BLaER1 (cell line): ENCODE data around the gene BCAS1.

ENCODE experiments used
- H3K27ac ChIP-seq: shearing (Covaris generic); formaldehyde crosslinking; 2 replicates; pipeline ENCODE4 v1.8.1; 2022
- H3K27me3 ChIP-seq: shearing (Covaris generic); formaldehyde crosslinking; 2 replicates; pipeline ENCODE4 v1.8.1; 2022
- H3K36me3 ChIP-seq: shearing (Covaris generic); formaldehyde crosslinking; 2 replicates; pipeline ENCODE4 v1.8.1; 2022
- H3K4me1 ChIP-seq: shearing (Covaris generic); formaldehyde crosslinking; 2 replicates; pipeline ENCODE4 v1.8.1; 2022
- H3K4me2 ChIP-seq: shearing (Covaris generic); formaldehyde crosslinking; 2 replicates; pipeline ENCODE4 v1.8.1; 2022
- H3K4me3 ChIP-seq: shearing (Covaris generic); formaldehyde crosslinking; 2 replicates; pipeline ENCODE4 v1.8.1; 2022
- H3K9ac ChIP-seq: shearing (Covaris generic); formaldehyde crosslinking; 2 replicates; pipeline ENCODE4 v1.8.1; 2022
- H3K9me3 ChIP-seq: shearing (Covaris generic); formaldehyde crosslinking; 2 replicates; pipeline ENCODE4 v1.8.1; 2022
- H4K20me1 ChIP-seq: shearing (Covaris generic); formaldehyde crosslinking; 2 replicates; pipeline ENCODE4 v1.8.1; 2022
- Cebpa-rat ChIP-seq: shearing (Covaris generic); IDR thresholded peaks from 2 replicates; pipeline ENCODE4 v1.8.1; 2022

The BCAS1 gene

GRCh38 chr20:53972179-53972578 is 98.2 kb downstream of the BCAS1 start:
- Histone ChIP-seq H3K27me3 (no peaks in the 10 kb centered on the region), H3K27ac (no peak overlapping the region), H3K9ac (no peak overlapping the region), H3K4me2 (no peak overlapping the region), H3K9me3 (peaks cover 15% of the 10 kb centered on the region), H3K4me3 (no peak overlapping the region), H3K4me1 (no peaks in the 10 kb centered on the region), H4K20me1 (no peaks in the 10 kb centered on the region), H3K36me3 (no peaks in the 10 kb centered on the region)
- no peak for TF ChIP-seq Cebpa-rat

GRCh38 chr20:53971096-53971683 is 99.2 kb downstream of the BCAS1 start:
- Histone ChIP-seq H3K36me3 (no peaks in the 10 kb centered on the region), H3K4me2 (no peak overlapping the region), H3K9ac (no peak overlapping the region), H3K27ac (no peak overlapping the region), H3K4me3 (no peak overlapping the region), H4K20me1 (no peaks in the 10 kb centered on the region), H3K4me1 (no peaks in the 10 kb centered on the region), H3K27me3 (no peaks in the 10 kb centered on the region), H3K9me3 (peaks cover 10% of the 10 kb centered on the region)
- TF ChIP-seq Cebpa-rat, result no peak

- Histone ChIP-seq H3K4me2 (no peak overlapping the region), H3K9ac (no peak overlapping the region), H3K27me3 (no peaks in the 10 kb centered on the region), H3K4me3 (no peak overlapping the region), H3K4me1 (no peaks in the 10 kb centered on the region), H4K20me1 (no peaks in the 10 kb centered on the region), H3K27ac (no peak overlapping the region), H3K36me3 (no peaks in the 10 kb centered on the region), H3K9me3 (peaks cover 10% of the 10 kb centered on the region)
- no peak for TF ChIP-seq Cebpa-rat
These were observed 100.2 kb downstream of the BCAS1 start for GRCh38 chr20:53970232-53970631.

- H3K4me2 ChIP-seq, result no peak overlapping the region
- no peak overlapping the region for H3K9ac ChIP-seq
- no peak overlapping the region for H3K27ac ChIP-seq
- no peaks in the 10 kb centered on the region for H3K9me3 ChIP-seq
- H4K20me1 ChIP-seq, result no peaks in the 10 kb centered on the region
- TF ChIP-seq Cebpa-rat, result no peak
- H3K4me1 ChIP-seq, result no peaks in the 10 kb centered on the region
- H3K36me3 ChIP-seq, result no peaks in the 10 kb centered on the region
- H3K27me3 ChIP-seq, result no peaks in the 10 kb centered on the region
- H3K4me3 ChIP-seq, result no peak overlapping the region
These were observed 102.9 kb downstream of the BCAS1 start for GRCh38 chr20:53967527-53967926.

- Histone ChIP-seq H3K9ac (no peak overlapping the region), H3K4me2 (no peak overlapping the region), H4K20me1 (no peaks in the 10 kb centered on the region), H3K4me1 (no peaks in the 10 kb centered on the region), H3K27me3 (no peaks in the 10 kb centered on the region), H3K36me3 (no peaks in the 10 kb centered on the region), H3K9me3 (no peaks in the 10 kb centered on the region), H3K27ac (no peak overlapping the region), H3K4me3 (no peak overlapping the region)
- no peak for TF ChIP-seq Cebpa-rat
These were observed 103.5 kb downstream of the BCAS1 start for GRCh38 chr20:53966774-53967398.

- H3K27ac ChIP-seq, result no peak overlapping the region
- no peaks in the 10 kb centered on the region for H3K27me3 ChIP-seq
- H3K4me2 ChIP-seq, result no peak overlapping the region
- no peak for TF ChIP-seq Cebpa-rat
- H3K36me3 ChIP-seq, result no peaks in the 10 kb centered on the region
- no peak overlapping the region for H3K4me3 ChIP-seq
- H3K9ac ChIP-seq, result no peak overlapping the region
- H3K9me3 ChIP-seq, result no peaks in the 10 kb centered on the region
- H3K4me1 ChIP-seq, result peaks cover 12% of the 10 kb centered on the region
- no peaks in the 10 kb centered on the region for H4K20me1 ChIP-seq
These were observed 105.7 kb downstream of the BCAS1 start for GRCh38 chr20:53964501-53965253.

- no peak for TF ChIP-seq Cebpa-rat
- no peak overlapping the region for H3K4me3 ChIP-seq
- no peak overlapping the region for H3K27ac ChIP-seq
- no peak overlapping the region for H3K4me2 ChIP-seq
- H3K4me1 ChIP-seq, result peaks cover 14% of the 10 kb centered on the region
- H3K36me3 ChIP-seq, result no peaks in the 10 kb centered on the region
- H3K9ac ChIP-seq, result no peak overlapping the region
- H3K27me3 ChIP-seq, result no peaks in the 10 kb centered on the region
- H3K9me3 ChIP-seq, result no peaks in the 10 kb centered on the region
- H4K20me1 ChIP-seq, result no peaks in the 10 kb centered on the region
These were observed 106.3 kb downstream of the BCAS1 start for GRCh38 chr20:53964067-53964466.

- Histone ChIP-seq H3K27ac (no peak overlapping the region), H4K20me1 (no peaks in the 10 kb centered on the region), H3K4me2 (no peak overlapping the region), H3K36me3 (no peaks in the 10 kb centered on the region), H3K27me3 (no peaks in the 10 kb centered on the region), H3K4me3 (no peak overlapping the region), H3K9me3 (no peaks in the 10 kb centered on the region), H3K4me1 (peaks cover 14% of the 10 kb centered on the region), H3K9ac (no peak overlapping the region)
- TF ChIP-seq Cebpa-rat, result no peak
These were observed 106.8 kb downstream of the BCAS1 start for GRCh38 chr20:53963635-53964034.

GRCh38 chr20:53962388-53962787 is 108.0 kb downstream of the BCAS1 start:
- no peak overlapping the region for H3K9ac ChIP-seq
- H3K27me3 ChIP-seq, result no peaks in the 10 kb centered on the region
- H3K9me3 ChIP-seq, result no peaks in the 10 kb centered on the region
- no peaks in the 10 kb centered on the region for H4K20me1 ChIP-seq
- H3K4me1 ChIP-seq, result peaks cover 14% of the 10 kb centered on the region
- H3K27ac ChIP-seq, result no peak overlapping the region
- no peaks in the 10 kb centered on the region for H3K36me3 ChIP-seq
- H3K4me2 ChIP-seq, result no peak overlapping the region
- no peak for TF ChIP-seq Cebpa-rat
- no peak overlapping the region for H3K4me3 ChIP-seq

GRCh38 chr20:53961527-53961926 is 108.9 kb downstream of the BCAS1 start:
- Histone ChIP-seq H3K27ac (no peak overlapping the region), H3K4me1 (peaks cover 14% of the 10 kb centered on the region), H3K4me2 (no peak overlapping the region), H4K20me1 (no peaks in the 10 kb centered on the region), H3K4me3 (no peak overlapping the region), H3K9me3 (no peaks in the 10 kb centered on the region), H3K36me3 (no peaks in the 10 kb centered on the region), H3K9ac (no peak overlapping the region), H3K27me3 (no peaks in the 10 kb centered on the region)
- TF ChIP-seq Cebpa-rat, result no peak
